ENCODE measurements around the gene VRK3. TPM values are rescaled to one million over a fixed set of nuclear protein-coding genes. Genes with fewer than 3 reads are reported as not detected.

The VRK3 gene
- polyA plus RNA-seq, 1 of the 3 experiments (the other 2 are of a cell fraction), result 30.3 TPM

- TF ChIP-seq ZBTB33 (IDR thresholded peaks at IDR 0.05; ENCODE audit: borderline replicate concordance, low read depth) (no peak), TCF12 (IDR thresholded peaks at IDR 0.05) (no peak)
Observed at GRCh38 chr19:50002386-50002960, 22.7 kb downstream of the VRK3 start (continued).

- no peak overlapping the region for H3K4me2 ChIP-seq
- peaks cover 22 to 41% of the 10 kb centered on the region in 2 experiments for H3K36me3 ChIP-seq (replicated peaks in 1 of 2; ENCODE audit: control insufficient read depth in 1 of 2, insufficient read depth in 2 of 2, low read length in 1 of 2)
- H4K20me1 ChIP-seq (ENCODE audit: insufficient read depth), result peaks cover 24% of the 10 kb centered on the region
- no peak overlapping the region for H3K27ac ChIP-seq (ENCODE audit: low read depth in 2 of 2, low read length in 1 of 2)
- ChIA-PET CTCF (interaction anchor here (1.0 to 3.3 kb wide), 3 partner anchors 8 to 64 kb away, joined by 3 to 11 read pairs (median 4); no protein-coding TSS in a partner anchor), POLR2A (interaction anchor here (1.7 kb wide), 1 partner anchor 9 kb away, joined by 4 read pairs; no protein-coding TSS in a partner anchor)
- H3K79me2 ChIP-seq (ENCODE audit: insufficient read depth), result no peaks in the 10 kb centered on the region
- no peaks in the 10 kb centered on the region for H3K9me2 ChIP-seq
- peaks cover 0 to 9% of the 10 kb centered on the region in 2 experiments; a peak in 2 of 4 replicates for H3K4me1 ChIP-seq (ENCODE audit: control insufficient read depth in 1 of 2, insufficient read depth in 2 of 2, low read depth in 1 of 2, low read length in 1 of 2)
- DNase-seq, result no peak
- no peaks in the 10 kb centered on the region for H3K27me3 ChIP-seq (ENCODE audit: insufficient read depth)
- no peaks in the 10 kb centered on the region for H3K9me3 ChIP-seq
- no peak overlapping the region for H3K4me3 ChIP-seq (ENCODE audit: low read depth in 2 of 2, low read length in 1 of 2)
- H3F3A ChIP-seq (replicated peaks; ENCODE audit: insufficient read depth), result peaks cover 10% of the 10 kb centered on the region
- 82% methylated on average over 7 of the region's 8 CpGs for WGBS (ENCODE audit: low lambda C conversion rate)
- H3K9ac ChIP-seq, result no peak overlapping the region
- TF ChIP-seq FOXM1 (IDR thresholded peaks at IDR 0.05; ENCODE audit: low read depth), result no peak
- TF ChIP-seq CTCF (IDR thresholded peaks at IDR 0.05), result no peak
- no peak for TF ChIP-seq MEF2A (IDR thresholded peaks at IDR 0.05; ENCODE audit: borderline replicate concordance, low read depth)
- TF ChIP-seq FOSL2 (IDR thresholded peaks at IDR 0.05; ENCODE audit: borderline replicate concordance, low read depth), result no peak
- TF ChIP-seq USF2 (IDR thresholded peaks at IDR 0.05; ENCODE audit: borderline replicate concordance, low read depth, low read length), result no peak
- no peak for TF ChIP-seq EZH2phosphoT487 (IDR thresholded peaks at IDR 0.05; ENCODE audit: borderline replicate concordance, low read depth)
- no peak for TF ChIP-seq YY1 (IDR thresholded peaks at IDR 0.05; ENCODE audit: low read depth)
- TF ChIP-seq TCF12 (IDR thresholded peaks at IDR 0.05), result no peak
- TF ChIP-seq TEAD4 (IDR thresholded peaks at IDR 0.05; ENCODE audit: borderline replicate concordance, insufficient read depth), result no peak
- TF ChIP-seq POLR2AphosphoS5 (IDR thresholded peaks at IDR 0.05; ENCODE audit: low read depth, low read length), result no peak
- TF ChIP-seq EP300 (IDR thresholded peaks at IDR 0.05; ENCODE audit: borderline replicate concordance in 1 of 2, low read depth in 1 of 2, low read length in 1 of 2), result no peak
- no peak overlapping the region for H2AFZ ChIP-seq (ENCODE audit: low read depth)
Observed at GRCh38 chr19:50001775-50002174, 23.4 kb downstream of the VRK3 start.

Data from SK-N-SH (cell line).